Adrenal gland (tissue), 19 donors: ENCODE measurements around the gene A1BG. TPM values are rescaled to one million over a fixed set of nuclear protein-coding genes. Genes with fewer than 3 reads are reported as not detected.

ENCODE experiments used
- DNase-seq, 7 donors: peaks; one replicate each; pipeline ENCODE4 v3.0.0-alpha.2; 2019 to 2020
- H3K27ac ChIP-seq, 5 donors: fragments of 200-600 bp; sonication (generic) in 4 of 5; 1 replicate in 3 of 5; 2 replicates in 2 of 5; pipeline versions ENCODE4 v1.5.1 to v1.8.0; 2016 to 2020; ENCODE audit warnings: mild to moderate bottlenecking in 1 of 5
- H3K27me3 ChIP-seq: fragments of 200-600 bp; 2 replicates; pipeline ENCODE4 v1.8.0; 2021
- H3K36me3 ChIP-seq, 2 donors: fragments of 200-600 bp; replicated peaks in 1 of 2; 1 replicate in 1 of 2; 2 replicates in 1 of 2; pipeline versions ENCODE4 v1.5.1 to v1.8.0; 2018 to 2022
- H3K4me1 ChIP-seq, 2 donors: fragments of 200-600 bp; replicated peaks in 1 of 2; 1 replicate in 1 of 2; 2 replicates in 1 of 2; pipeline versions ENCODE4 v1.5.1 to v1.8.0; 2018 to 2021
- H3K4me3 ChIP-seq, 4 donors: fragments of 200-600 bp; sonication (generic) in 3 of 4; one replicate each; pipeline ENCODE4 v1.5.1; 2016 to 2018
- H3K9me3 ChIP-seq, 3 donors: fragments of 200-600 bp; sonication (generic) in 1 of 3; replicated peaks in 1 of 3; 1 replicate in 2 of 3; 2 replicates in 1 of 3; pipeline versions ENCODE4 v1.5.1 to v1.8.0; 2016 to 2021
- CTCF ChIP-seq, 6 experiments: fragments of 450-650 bp in 4 of 6; fragments of 200-600 bp in 2 of 6; sonication (generic) in 1 of 6; IDR thresholded peaks; 1 replicate in 5 of 6; 2 replicates in 1 of 6; pipeline versions ENCODE4 v1.5.1 to v1.8.0; 2016 to 2021; ENCODE audit warnings: antibody characterized with exemption in 6 of 6, mild to moderate bottlenecking in 2 of 6, moderate library complexity in 1 of 6
- POLR2A ChIP-seq, 2 donors: fragments of 450-650 bp; IDR thresholded peaks; one replicate each; pipeline ENCODE4 v1.6.1; 2017; ENCODE audit warnings: antibody characterized with exemption in 2 of 2, mild to moderate bottlenecking in 2 of 2, moderate library complexity in 1 of 2
- WGBS, 4 donors: extraction: QIAGEN DNeasy Blood & Tissue Kit in 2 of 4; methylation state at CpG; one replicate each; pipeline versions ENCODE4 v1.1.5 to v1.1.7; 2013 to 2017; 5-methylcytosine and 5-hydroxymethylcytosine counted together
- intact Hi-C, 2 donors: fragments of 100-400 bp; cut with DNase I; formaldehyde crosslinking; loops; one replicate each; pipeline versions ENCODE4 v1.14.1 to v1.15.0; 2022 to 2023
- long read RNA-seq, 10 donors: library from polyadenylated mRNA in 3 of 10; unstranded in 2 of 10; stranded (forward) in 1 of 10; transcript quantifications; one replicate each; pipeline ENCODE4 v2.0.0 and lab custom pipeline, GENCODE V29; 2021 to 2026
- polyA plus RNA-seq, 3 donors: library from polyadenylated mRNA; stranded (reverse); fragments of 200-250 nt in 2 of 3; fragments of 350-450 nt in 1 of 3; fragmentation: Illumina TruSeq in 1 of 3; extraction: RNeasy Lipid Tissue Mini Kit (QIAGEN cat#74804) in 1 of 3; gene quantifications; one replicate each; pipeline ENCODE4 v1.2.3, GENCODE V29; 2013 to 2014
- total RNA-seq, 9 donors: library from RNA; depleted of rRNA in 4 of 9; stranded (reverse); fragments of >200 nt in 4 of 9; fragments of 120-200 nt in 1 of 9; fragmentation: NEBNext Ultra II Directional in 1 of 9; extraction: Animal tissue kit (Norgen Biotek cat#: 25700) in 1 of 9; gene quantifications; one replicate each; pipeline versions ENCODE4 v1.1.0 to v1.2.4, GENCODE V29; 2013 to 2023
- donor health status: healthy with polysubstance abuse.
- donor health status: Bipolar disorder and iron deficiency.
- donor health status: DM: yes; HTN: yes; CAD: no.
- donor health status: DM: no; HTN: no; CAD: no.
- donor health status: DM: no; HTN: no; CAD: no.
- donor health status: DM: yes; HTN: yes; CAD: no.

The A1BG gene, protein sequence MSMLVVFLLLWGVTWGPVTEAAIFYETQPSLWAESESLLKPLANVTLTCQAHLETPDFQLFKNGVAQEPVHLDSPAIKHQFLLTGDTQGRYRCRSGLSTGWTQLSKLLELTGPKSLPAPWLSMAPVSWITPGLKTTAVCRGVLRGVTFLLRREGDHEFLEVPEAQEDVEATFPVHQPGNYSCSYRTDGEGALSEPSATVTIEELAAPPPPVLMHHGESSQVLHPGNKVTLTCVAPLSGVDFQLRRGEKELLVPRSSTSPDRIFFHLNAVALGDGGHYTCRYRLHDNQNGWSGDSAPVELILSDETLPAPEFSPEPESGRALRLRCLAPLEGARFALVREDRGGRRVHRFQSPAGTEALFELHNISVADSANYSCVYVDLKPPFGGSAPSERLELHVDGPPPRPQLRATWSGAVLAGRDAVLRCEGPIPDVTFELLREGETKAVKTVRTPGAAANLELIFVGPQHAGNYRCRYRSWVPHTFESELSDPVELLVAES
- total RNA-seq = 10 to 100 TPM in 3 of 9 donors, 1 to 10 TPM in 5, under 1 TPM in 1; 0.39 to 20.9 (median 6.5) TPM
- 10 to 100 TPM in 2 of 3 donors, not detected in 1; 31.3 to 41.3 TPM for polyA plus RNA-seq
- long read RNA-seq, donor 1 = 0 reads
- long read RNA-seq, donor 2 = 0 reads
- long read RNA-seq, donor 3 = 0 reads
- long read RNA-seq, donor 4, partial matches to known transcripts = 0 of 2 reads
- long read RNA-seq, donor 4, other reads (novel, unspliced or antisense) = 0 of 2 reads
- long read RNA-seq, donor 5, transcript A1BG-203 (2 exons, 2,134 nt) = major isoform, 9 of 9 reads
- long read RNA-seq, donor 5, partial matches to known transcripts = 0 of 9 reads
- long read RNA-seq, donor 5, other reads (novel, unspliced or antisense) = 0 of 9 reads
- long read RNA-seq, donor 6, transcript A1BG-203 (2 exons, 2,134 nt) = major isoform, 7 of 7 reads
- long read RNA-seq, donor 6, partial matches to known transcripts = 0 of 7 reads
- long read RNA-seq, donor 6, other reads (novel, unspliced or antisense) = 0 of 7 reads
- long read RNA-seq, donor 7 = 0 reads
- long read RNA-seq, donor 8, partial matches to known transcripts = 0 of 5 reads
- long read RNA-seq, donor 8, other reads (novel, unspliced or antisense) = 0 of 5 reads
- long read RNA-seq, donor 9, partial matches to known transcripts = 0 of 1 reads
- long read RNA-seq, donor 9, other reads (novel, unspliced or antisense) = 0 of 1 reads
- long read RNA-seq, donor 10, partial matches to known transcripts = 0 of 2 reads
- long read RNA-seq, donor 10, other reads (novel, unspliced or antisense) = 0 of 2 reads

- peaks cover 9 to 23% of the 10 kb centered on the region in 2 donors for H3K4me1 ChIP-seq
- no peaks in the 10 kb centered on the region for H3K9me3 ChIP-seq
- H3K27ac ChIP-seq = no peak within 1 kb of the TSS
- peaks cover 37% of the 10 kb centered on the region for H3K27me3 ChIP-seq
- 56 to 79% (median 77%) methylated on average over 9 to 26 of the region's 26 CpGs for WGBS, 4 donors
- intact Hi-C loops = no loop called here
- DNase-seq = no peak
- no peak for TF ChIP-seq POLR2A (IDR thresholded peaks at IDR 0.05)
- no peak for TF ChIP-seq CTCF (IDR thresholded peaks at IDR 0.05)
- no peaks in the 10 kb centered on the region for H3K36me3 ChIP-seq
- H3K4me3 ChIP-seq = no peak within 1 kb of the TSS
Measured at GRCh38 chr19:58352760-58353671, at the start of gene A1BG. TSS of gene A1BG (minus strand) at chr19:58353492. CDS start at chr19:58353437, 55 bp downstream.

DNA sequence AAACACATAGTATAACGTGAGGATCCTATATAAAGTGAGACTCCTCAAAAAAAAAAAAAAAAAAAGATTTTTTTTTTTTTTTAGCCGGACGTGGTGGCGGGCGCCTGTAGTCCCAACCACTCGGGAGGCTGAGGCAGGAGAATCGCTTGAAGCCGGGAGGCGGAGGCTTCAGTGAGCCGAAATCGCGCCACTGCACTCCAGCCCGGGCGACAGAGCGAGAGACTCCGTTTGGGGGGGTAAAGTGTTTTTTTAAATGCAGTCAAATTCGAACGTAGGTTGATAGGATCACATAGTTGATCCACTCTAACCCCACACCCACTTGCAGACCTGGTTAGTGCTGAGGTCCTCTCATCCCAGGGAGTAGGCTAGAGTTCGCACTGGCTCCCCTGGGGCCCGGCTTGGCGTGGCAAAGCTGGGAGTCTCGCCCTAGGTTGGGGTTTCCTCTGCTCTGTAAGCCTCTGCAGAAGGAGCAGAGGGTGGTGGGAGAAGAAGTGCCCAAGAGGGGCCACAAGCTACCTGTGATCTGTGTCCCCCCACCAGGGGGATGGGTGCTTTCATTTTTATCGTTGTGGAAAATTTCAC, 48.6 kb upstream of the A1BG start:
- H3K36me3 ChIP-seq = no peaks in the 10 kb centered on the region
- H3K27ac ChIP-seq = peak overlapping the region in 2 of 5 donors; percentile 33 to 79
- no peaks in the 10 kb centered on the region for H3K9me3 ChIP-seq
- DNase-seq = peak in 2 of 7 donors; percentile 13 to 20
- H3K4me3 ChIP-seq = peak overlapping the region in 2 of 4 donors; percentile 29 to 42
- H3K27me3 ChIP-seq = peaks cover under 1% of the 10 kb centered on the region
- no peak for TF ChIP-seq POLR2A (IDR thresholded peaks at IDR 0.05)
- TF ChIP-seq CTCF (IDR thresholded peaks at IDR 0.05) = no peak
- 24 to 40% (median 34%) methylated on average over 23 of the region's 23 CpGs for WGBS, 4 donors
- intact Hi-C loops = no loop called here
- peaks cover 11 to 16% of the 10 kb centered on the region in 2 donors for H3K4me1 ChIP-seq

- Histone ChIP-seq H3K4me1 (peaks cover 11 to 16% of the 10 kb centered on the region in 2 donors), H3K4me3 (peak overlapping the region in 2 of 4 donors; percentile 39 to 71), H3K27me3 (peaks cover 4% of the 10 kb centered on the region), H3K27ac (peak overlapping the region in 4 of 5 donors; percentile 23 to 79 (median 54)), H3K36me3 (no peaks in the 10 kb centered on the region), H3K9me3 (no peaks in the 10 kb centered on the region)
- TF ChIP-seq POLR2A (IDR thresholded peaks at IDR 0.05) = peak; percentile 41 to 86
- TF ChIP-seq CTCF (IDR thresholded peaks at IDR 0.05) = no peak
- 1 to 2% (median 1%) methylated on average over 33 to 80 of the region's 80 CpGs for WGBS, 4 donors
- intact Hi-C loops = no loop called here
- DNase-seq = peak; percentile 99 to 100 (median 100)
Measured at GRCh38 chr19:58400916-58401839, 47.9 kb upstream of the A1BG start.
